Spinal cord (tissue), 10 donors: ENCODE measurements around the gene TBC1D22A. TPM values are rescaled to one million over a fixed set of nuclear protein-coding genes. Genes with fewer than 3 reads are reported as not detected.
A peak's percentile ranks its signal among the peaks of the same experiment; 100 is the strongest.

Experiments
- DNase-seq, 6 donors: peaks; one replicate each; pipeline versions ENCODE4 v3.0.0 to v3.0.0-alpha.2; 2013 to 2015; ENCODE audit warnings: low spot score in 6 of 6, low read depth in 4 of 6
- H3K27ac ChIP-seq: one replicate; pipeline ENCODE4 v1.5.1; 2013; ENCODE audit warnings: low read depth, low read length, control low read depth
- H3K27me3 ChIP-seq: one replicate; pipeline ENCODE4 v1.6.1; 2013; ENCODE audit warnings: low read length; ENCODE audit not compliant: control insufficient read depth, insufficient read depth
- H3K36me3 ChIP-seq: one replicate; pipeline ENCODE4 v1.6.1; 2013; ENCODE audit warnings: low read length; ENCODE audit not compliant: control insufficient read depth, insufficient read depth
- H3K4me1 ChIP-seq: one replicate; pipeline ENCODE4 v1.6.1; 2013; ENCODE audit warnings: low read length; ENCODE audit not compliant: control insufficient read depth, insufficient read depth
- H3K4me3 ChIP-seq: one replicate; pipeline ENCODE4 v1.5.1; 2013; ENCODE audit warnings: low read depth, low read length, control low read depth
- H3K9me3 ChIP-seq: one replicate; pipeline ENCODE4 v1.6.1; 2013; ENCODE audit warnings: low read length; ENCODE audit not compliant: control insufficient read depth, insufficient read depth
- WGBS: methylation state at CpG from one replicate; pipeline ENCODE4 v1.1.5; 2013; ENCODE audit warnings: missing lambda C conversion rate; ENCODE audit not compliant: insufficient coverage; 5-methylcytosine and 5-hydroxymethylcytosine counted together
- polyA plus RNA-seq, 2 donors: library from polyadenylated mRNA; unstranded; fragments of 120-200 nt; gene quantifications; one replicate each; pipeline ENCODE4 v1.2.1, GENCODE V29; 2013; ENCODE audit not compliant: insufficient read length in 2 of 2
- total RNA-seq, 2 donors: library from RNA; depleted of rRNA in 1 of 2; stranded (reverse); fragments of 120-200 nt in 1 of 2; fragments of >200 nt in 1 of 2; gene quantifications; one replicate each; pipeline versions ENCODE4 v1.2.3 to v1.2.4, GENCODE V29; 2013 to 2014
- donor health status: healthy.

TBC1D22A gene
- total and polyA plus RNA-seq, 4 donors = 7.1 to 14.6 (median 10.8) TPM

DNA sequence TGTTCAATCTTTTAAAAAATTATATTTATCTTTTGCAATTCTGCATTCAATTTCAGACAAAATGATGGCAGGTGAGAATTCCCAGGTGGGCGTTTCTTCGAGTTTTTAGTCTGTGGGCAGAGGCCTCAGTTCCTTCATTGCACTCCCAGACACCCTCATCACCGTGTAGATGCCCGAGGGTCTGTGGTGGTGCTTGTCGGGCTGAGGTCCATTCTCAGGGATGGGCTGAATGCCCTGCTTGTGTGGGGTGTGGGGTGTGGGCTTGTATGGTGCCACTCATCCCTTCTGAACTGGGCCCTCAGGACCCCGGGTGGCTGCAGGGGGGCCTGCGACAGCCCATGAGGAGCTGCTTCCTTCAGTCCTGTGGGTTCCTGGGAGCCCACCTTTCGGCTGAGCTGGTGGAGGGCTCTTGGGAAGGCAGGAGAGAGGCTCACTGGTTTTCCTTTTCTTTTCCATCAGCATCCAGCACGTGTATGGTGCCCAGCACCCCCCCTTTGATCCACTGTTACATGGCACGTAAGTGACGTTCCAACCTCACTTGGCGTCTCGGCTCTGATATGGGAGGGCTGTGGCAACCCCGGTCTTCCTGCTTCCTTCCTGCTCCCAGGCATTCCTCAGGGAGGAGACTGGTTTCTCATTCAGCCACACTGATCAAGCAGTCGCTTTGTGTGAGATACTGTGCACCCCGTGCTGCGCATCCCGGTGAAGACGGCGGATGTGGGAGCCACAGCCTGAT, 29.8 kb downstream of the TBC1D22A start:
- Histone ChIP-seq H3K4me3 (no peak overlapping the region), H3K27me3 (no peaks in the 10 kb centered on the region), H3K36me3 (peaks cover 47% of the 10 kb centered on the region), H3K9me3 (no peaks in the 10 kb centered on the region), H3K27ac (no peak overlapping the region), H3K4me1 (peaks cover 24% of the 10 kb centered on the region)
- WGBS = 98% methylated on average over 9 of the region's 20 CpGs
- DNase-seq = no peak

- H3K36me3 ChIP-seq = peaks cover 52% of the 10 kb centered on the region
These were observed 30.4 kb downstream of the TBC1D22A start for GRCh38 chr22:46792841-46793261.

DNA sequence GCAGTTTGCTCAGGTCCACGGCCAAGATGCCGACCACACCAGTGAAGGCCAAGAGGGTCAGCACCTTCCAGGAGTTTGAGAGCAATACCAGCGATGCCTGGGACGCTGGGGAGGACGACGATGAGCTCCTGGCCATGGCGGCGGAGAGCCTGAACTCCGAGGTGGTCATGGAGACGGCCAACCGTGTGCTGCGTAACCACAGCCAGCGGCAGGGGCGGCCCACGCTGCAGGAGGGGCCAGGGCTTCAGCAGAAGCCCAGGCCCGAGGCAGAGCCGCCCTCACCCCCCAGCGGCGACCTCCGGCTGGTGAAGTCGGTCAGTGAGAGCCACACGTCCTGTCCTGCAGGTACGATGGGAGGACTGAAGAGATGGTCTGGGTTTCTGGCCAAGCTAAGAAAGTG, 31.0 kb downstream of the TBC1D22A start:
- no peaks in the 10 kb centered on the region for H3K27me3 ChIP-seq
- DNase-seq = no peak
- peaks cover 28% of the 10 kb centered on the region for H3K4me1 ChIP-seq
- 95% methylated on average over 23 of the region's 23 CpGs for WGBS
- H3K4me3 ChIP-seq = no peak overlapping the region
- H3K27ac ChIP-seq = no peak overlapping the region
- H3K9me3 ChIP-seq = no peaks in the 10 kb centered on the region
- H3K36me3 ChIP-seq = peaks cover 58% of the 10 kb centered on the region

More at GRCh38 chr22:46792841-46793261, 30.4 kb downstream of the TBC1D22A start:
- 87% methylated on average over 5 of the region's 8 CpGs for WGBS
- Histone ChIP-seq H3K9me3 (no peaks in the 10 kb centered on the region), H3K27me3 (no peaks in the 10 kb centered on the region), H3K4me1 (peaks cover 24% of the 10 kb centered on the region), H3K27ac (no peak overlapping the region), H3K4me3 (no peak overlapping the region)
- DNase-seq = no peak

DNA sequence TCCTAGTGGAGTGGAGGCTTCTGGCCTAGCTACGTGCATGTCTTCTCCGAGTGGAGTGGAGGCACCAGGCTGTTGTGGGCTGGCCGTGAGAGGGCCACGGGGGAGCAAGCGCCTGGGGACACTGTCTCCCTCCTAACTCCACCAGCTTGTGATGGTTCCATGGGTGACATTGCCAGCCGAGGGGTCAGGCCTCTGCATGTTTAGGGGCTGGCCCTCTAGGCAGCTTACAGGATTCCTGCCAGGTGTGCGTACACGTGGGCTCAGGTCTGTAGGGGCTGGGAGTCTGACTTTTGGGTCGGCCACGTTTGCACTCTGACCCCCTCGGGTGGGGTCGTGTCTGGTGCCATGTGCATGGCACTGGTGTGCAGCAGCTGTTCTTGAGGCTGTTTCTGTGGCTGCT, 31.6 kb downstream of the TBC1D22A start:
- H3K9me3 ChIP-seq = no peaks in the 10 kb centered on the region
- DNase-seq = no peak

GRCh38 chr22:46794491-46794890, 32.0 kb downstream of the TBC1D22A start:
- Histone ChIP-seq H3K27me3 (no peaks in the 10 kb centered on the region), H3K36me3 (peaks cover 58% of the 10 kb centered on the region), H3K4me1 (peaks cover 34% of the 10 kb centered on the region), H3K9me3 (no peaks in the 10 kb centered on the region), H3K27ac (no peak overlapping the region), H3K4me3 (no peak overlapping the region)
- DNase-seq = no peak
- 95% methylated on average over 12 of the region's 12 CpGs for WGBS

More for the DNA sequence above, 31.6 kb downstream of the TBC1D22A start:
- WGBS = 92% methylated on average over 7 of the region's 12 CpGs
- Histone ChIP-seq H3K4me1 (peaks cover 34% of the 10 kb centered on the region), H3K36me3 (peaks cover 58% of the 10 kb centered on the region), H3K27ac (no peak overlapping the region), H3K27me3 (no peaks in the 10 kb centered on the region), H3K4me3 (no peak overlapping the region)

DNA sequence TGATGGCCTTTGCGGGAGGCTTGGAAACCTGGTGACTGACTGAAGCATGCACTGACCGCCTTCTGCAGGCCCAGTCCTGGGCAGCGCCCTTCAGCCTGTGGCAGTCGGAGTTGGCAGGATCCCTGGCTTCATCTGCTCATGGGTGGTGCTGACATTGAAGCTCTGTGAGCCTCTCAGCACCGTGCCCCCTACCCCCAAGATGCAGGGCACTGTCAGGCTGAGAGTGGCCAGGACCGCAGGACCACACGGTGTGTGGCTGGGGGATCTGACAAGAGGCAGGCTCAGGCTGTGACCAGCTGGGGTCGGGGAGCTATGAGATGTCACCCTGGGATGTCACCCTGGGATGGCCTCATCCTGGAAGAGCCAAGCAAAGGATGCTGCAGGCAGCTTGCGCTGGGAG, 32.7 kb downstream of the TBC1D22A start:
- Histone ChIP-seq H3K27me3 (no peaks in the 10 kb centered on the region), H3K9me3 (no peaks in the 10 kb centered on the region), H3K27ac (no peak overlapping the region), H3K4me3 (no peak overlapping the region), H3K36me3 (peaks cover 65% of the 10 kb centered on the region), H3K4me1 (peaks cover 34% of the 10 kb centered on the region)
- DNase-seq = no peak
- WGBS = 93% methylated on average over 9 of the region's 9 CpGs

GRCh38 chr22:46795845-46796565, 33.6 kb downstream of the TBC1D22A start:
- Histone ChIP-seq H3K27ac (no peak overlapping the region), H3K27me3 (no peaks in the 10 kb centered on the region), H3K4me1 (peaks cover 31% of the 10 kb centered on the region), H3K9me3 (no peaks in the 10 kb centered on the region), H3K36me3 (peaks cover 68% of the 10 kb centered on the region), H3K4me3 (no peak overlapping the region)
- DNase-seq = no peak
- WGBS = 88% methylated on average over 7 of the region's 15 CpGs

- Histone ChIP-seq H3K4me1 (peaks cover 26% of the 10 kb centered on the region), H3K9me3 (no peaks in the 10 kb centered on the region), H3K27ac (no peak overlapping the region), H3K36me3 (peaks cover 71% of the 10 kb centered on the region), H3K27me3 (no peaks in the 10 kb centered on the region), H3K4me3 (no peak overlapping the region)
- 89% methylated on average over 14 of the region's 17 CpGs for WGBS
- no peak for DNase-seq
These were observed 34.2 kb downstream of the TBC1D22A start for GRCh38 chr22:46796566-46797195.

DNA sequence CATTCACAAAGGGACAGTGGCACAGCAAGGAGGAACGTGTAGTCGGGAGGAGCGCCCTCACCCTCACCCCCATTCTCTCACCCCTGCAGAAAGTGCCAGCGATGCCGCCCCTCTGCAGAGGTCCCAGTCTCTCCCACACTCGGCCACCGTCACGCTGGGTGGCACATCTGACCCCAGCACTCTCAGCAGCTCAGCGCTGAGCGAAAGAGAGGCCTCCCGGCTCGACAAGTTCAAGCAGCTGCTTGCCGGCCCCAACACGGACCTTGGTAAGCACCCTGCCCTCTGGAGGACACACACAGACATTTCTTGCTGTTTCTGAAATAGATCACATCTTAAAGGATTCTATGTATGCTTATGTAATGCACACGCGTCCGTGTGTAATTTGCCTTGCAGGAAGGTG, 34.9 kb downstream of the TBC1D22A start:
- peak in 1 of 6 donors; percentile 48 for DNase-seq
- H3K4me3 ChIP-seq = no peak overlapping the region
- H3K4me1 ChIP-seq = peaks cover 21% of the 10 kb centered on the region
- peaks cover 74% of the 10 kb centered on the region for H3K36me3 ChIP-seq
- WGBS = 68% methylated on average over 16 of the region's 17 CpGs
- H3K27me3 ChIP-seq = no peaks in the 10 kb centered on the region
- no peak overlapping the region for H3K27ac ChIP-seq
- no peaks in the 10 kb centered on the region for H3K9me3 ChIP-seq
